ENCODE results near the gene MAD1L1. TPM values are rescaled to one million over a fixed set of nuclear protein-coding genes. Genes with fewer than 3 reads are reported as not detected.

The MAD1L1 gene
- total and polyA plus RNA-seq, 2 of the 8 experiments (the other 6 are each of a cell fraction or from before 2014, with no cell fraction given): 40.4 to 44.6 TPM

DNA sequence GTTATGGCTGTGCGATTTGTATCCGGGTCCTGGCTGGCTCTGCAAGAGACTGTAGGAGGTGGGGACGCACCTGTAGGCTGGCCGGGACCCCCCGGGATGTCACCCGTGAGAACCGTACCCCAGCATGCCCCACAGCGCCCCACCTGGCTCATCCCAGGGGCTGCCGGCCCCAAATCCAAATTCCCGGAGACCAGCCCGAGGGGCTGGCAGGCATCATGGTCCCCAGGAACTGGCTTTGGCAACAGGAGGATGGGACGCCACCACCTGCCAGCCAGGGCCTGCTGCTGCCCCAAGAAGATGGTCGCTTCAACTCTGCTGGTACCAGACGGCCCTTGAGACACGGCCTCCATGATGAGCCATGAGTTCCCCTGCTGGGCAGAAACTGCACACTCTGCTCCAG is 323.3 kb downstream of the MAD1L1 start:
- Histone ChIP-seq H4K5ac (ENCODE audit: insufficient read length, low read depth, low read length) (no peak overlapping the region), H2AFZ (ENCODE audit: low read length) (no peak overlapping the region), H2BK15ac (ENCODE audit: low read length) (no peak overlapping the region), H4K8ac (ENCODE audit: extremely low read depth, insufficient read depth, low read length) (no peak overlapping the region), H3K79me2 (ENCODE audit: control insufficient read depth in 1 of 2, insufficient read depth in 2 of 2, low read length in 2 of 2) (no peaks in the 10 kb centered on the region), H3K79me1 (ENCODE audit: low read depth, low read length) (no peaks in the 10 kb centered on the region), H2AK5ac (ENCODE audit: low read depth, low read length) (no peak overlapping the region), H3K56ac (replicated peaks; ENCODE audit: insufficient read length, low read depth, low read length) (no peak overlapping the region), H3K27me3 (replicated peaks in 1 of 4; ENCODE audit: control insufficient read depth in 3 of 4, extremely low read depth in 1 of 4, insufficient read depth in 3 of 4, low read length in 3 of 4) (no peaks in the 10 kb centered on the region), H3K36me3 (ENCODE audit: control insufficient read depth in 2 of 4, insufficient read depth in 4 of 4, low read length in 3 of 4) (no peaks in the 10 kb centered on the region; a peak in 1 of 8 replicates), H4K20me1 (replicated peaks in 1 of 2; ENCODE audit: control insufficient read depth in 1 of 2, insufficient read depth in 2 of 2, low read length in 2 of 2) (peaks cover 0 to 5% of the 10 kb centered on the region in 2 experiments), H3K23ac (ENCODE audit: insufficient read length) (no peak overlapping the region), H3K4ac (replicated peaks; ENCODE audit: insufficient read length, low read depth, low read length) (no peak overlapping the region), H3K4me3 (ENCODE audit: extremely low read depth in 1 of 4, insufficient read depth in 2 of 4, low read depth in 3 of 4, low read length in 4 of 4) (no peak overlapping the region), H3K9ac (replicated peaks in 1 of 4; ENCODE audit: extremely low read depth in 1 of 4, low read depth in 3 of 4, low read length in 3 of 4) (no peak overlapping the region), H2BK12ac (ENCODE audit: low read depth, low read length) (no peak overlapping the region), H2BK120ac (replicated peaks; ENCODE audit: low read depth, low read length) (no peak overlapping the region), H3K4me2 (ENCODE audit: insufficient read depth in 1 of 2, low read depth in 2 of 2, low read length in 2 of 2) (no peak overlapping the region), H3K18ac (ENCODE audit: extremely low read depth, low read length) (no peak overlapping the region), H2BK20ac (ENCODE audit: low read length) (no peak overlapping the region), H3K9me3 (ENCODE audit: insufficient read depth in 2 of 2, low read depth in 1 of 2, low read length in 1 of 2) (no peaks in the 10 kb centered on the region), H3K4me1 (replicated peaks in 1 of 4; ENCODE audit: control insufficient read depth in 3 of 4, insufficient read depth in 4 of 4, low read length in 3 of 4) (no peaks in the 10 kb centered on the region; a peak in 1 of 7 replicates), H2BK5ac (ENCODE audit: low read depth, low read length) (no peak overlapping the region), H3K23me2 (ENCODE audit: low read depth, low read length) (no peaks in the 10 kb centered on the region), H4K91ac (replicated peaks; ENCODE audit: insufficient read length, low read length) (no peak overlapping the region), H3K27ac (ENCODE audit: low read depth, low read length) (no peak overlapping the region), H3K14ac (ENCODE audit: insufficient read length) (no peak overlapping the region)
- ChIA-PET POLR2A (ENCODE audit: partially characterized antibody) (no interaction called here), CTCF (ENCODE audit: partially characterized antibody) (interaction anchor here (4.1 kb wide), 1 partner anchor 25 kb away, joined by 21 read pairs; no protein-coding TSS in a partner anchor)
- FAIRE-seq (no peak), DNase-seq (ENCODE audit: low read depth in 1 of 2, low spot score in 2 of 2) (no peak)
- 90% methylated on average over 10 of the region's 15 CpGs; no CpG with 5 or more reads in 1 of the 2 experiments for WGBS, 2 experiments (ENCODE audit: extremely low coverage in 1 of 2, insufficient coverage in 1 of 2, insufficient read length in 1 of 2, insufficient replicate concordance in 2 of 2, low coverage in 1 of 2, low lambda C conversion rate in 2 of 2, missing lambda C conversion rate in 1 of 2)
- peak in 1 of 2 experiments; percentile 21; a peak in 1 of 4 replicates for TF ChIP-seq RAD21 (IDR thresholded peaks at IDR 0.05 in 1 of 2, conservative IDR thresholded peaks at IDR 0.05 in 1 of 2; ENCODE audit: low read depth in 2 of 2, low read length in 2 of 2)
- no peak for TF ChIP-seq TBP (IDR thresholded peaks at IDR 0.05; ENCODE audit: low read depth, low read length)
- TF ChIP-seq, protein P1, sequence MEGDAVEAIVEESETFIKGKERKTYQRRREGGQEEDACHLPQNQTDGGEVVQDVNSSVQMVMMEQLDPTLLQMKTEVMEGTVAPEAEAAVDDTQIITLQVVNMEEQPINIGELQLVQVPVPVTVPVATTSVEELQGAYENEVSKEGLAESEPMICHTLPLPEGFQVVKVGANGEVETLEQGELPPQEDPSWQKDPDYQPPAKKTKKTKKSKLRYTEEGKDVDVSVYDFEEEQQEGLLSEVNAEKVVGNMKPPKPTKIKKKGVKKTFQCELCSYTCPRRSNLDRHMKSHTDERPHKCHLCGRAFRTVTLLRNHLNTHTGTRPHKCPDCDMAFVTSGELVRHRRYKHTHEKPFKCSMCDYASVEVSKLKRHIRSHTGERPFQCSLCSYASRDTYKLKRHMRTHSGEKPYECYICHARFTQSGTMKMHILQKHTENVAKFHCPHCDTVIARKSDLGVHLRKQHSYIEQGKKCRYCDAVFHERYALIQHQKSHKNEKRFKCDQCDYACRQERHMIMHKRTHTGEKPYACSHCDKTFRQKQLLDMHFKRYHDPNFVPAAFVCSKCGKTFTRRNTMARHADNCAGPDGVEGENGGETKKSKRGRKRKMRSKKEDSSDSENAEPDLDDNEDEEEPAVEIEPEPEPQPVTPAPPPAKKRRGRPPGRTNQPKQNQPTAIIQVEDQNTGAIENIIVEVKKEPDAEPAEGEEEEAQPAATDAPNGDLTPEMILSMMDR (IDR thresholded peaks at IDR 0.05; ENCODE audit: control extremely low read depth in 1 of 3, insufficient read depth in 1 of 3, low read depth in 1 of 3, low read length in 3 of 3): peak in 2 of 3 experiments; percentile 21 to 33; a peak in 2 of 4 replicates
- TF ChIP-seq RBBP5 (IDR thresholded peaks at IDR 0.05; ENCODE audit: borderline replicate concordance, low read depth, low read length): no peak
- TF ChIP-seq MAFK (IDR thresholded peaks at IDR 0.05; ENCODE audit: low read depth, low read length): no peak
- peak; percentile 22; the same call in 1 of the 2 replicates for TF ChIP-seq GABPA (IDR thresholded peaks at IDR 0.05; ENCODE audit: borderline replicate concordance, insufficient read depth, low read length)
- no peak for TF ChIP-seq SIX5 (IDR thresholded peaks at IDR 0.05; ENCODE audit: low read depth, low read length)
